Left ventricle myocardium superior (tissue), 1 donor: ENCODE data around the gene STEAP1B. TPM values are rescaled to one million over a fixed set of nuclear protein-coding genes. Genes with fewer than 3 reads are reported as not detected.
"Not testable (repeated sequence)": the region's sequence is repeated elsewhere in the genome, so short reads cannot be mapped to it uniquely, and the experiment has no call there.

ENCODE experiments used
- ATAC-seq: fragments of 200-7000 bp; cut with Tn5 transposase; one replicate; pipeline ENCODE4 v1.9.1; 2020; ENCODE audit warnings: mild to moderate bottlenecking, moderate library complexity
- DNase-seq: peaks from one replicate; pipeline ENCODE4 v3.0.0-alpha.2; 2020
- intact Hi-C: fragments of 100-400 bp; cut with micrococcal nuclease; formaldehyde crosslinking; loops from one replicate; pipeline ENCODE4 v1.11.0; 2022
- total RNA-seq: library from RNA; stranded (reverse); fragmentation: NEBNext Ultra II Directional; extraction: Animal tissue kit (Norgen Biotek cat#: 25700); gene quantifications from one replicate; pipeline ENCODE4 v1.2.1, GENCODE V29; 2021
- donor health status: DM: no; HTN: yes; CAD: no; lungs with severe emphysema.

STEAP1B gene
- total RNA-seq, 1 donor from 2014 or later: 0.69 TPM

DNA sequence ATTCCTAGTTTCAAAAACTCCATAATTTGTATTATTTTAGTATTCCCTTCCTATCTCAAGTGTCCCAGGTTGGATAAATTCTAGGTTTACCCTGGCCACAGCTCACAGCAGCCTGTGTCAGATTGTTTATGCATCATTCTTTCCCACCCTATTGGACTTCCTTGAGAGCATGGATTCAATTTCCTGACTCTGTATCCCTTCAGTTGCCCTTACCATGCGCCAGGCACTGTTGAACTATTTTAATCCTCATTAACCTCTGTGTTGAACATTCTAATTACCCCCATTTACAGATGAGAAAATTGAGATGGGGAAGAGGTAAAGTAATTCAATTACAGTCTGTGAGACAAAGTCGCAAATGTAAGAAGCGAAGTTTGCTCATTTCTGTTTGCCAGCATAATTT lies 58.8 kb downstream of the STEAP1B start:
- intact Hi-C loops: no loop called here
- ATAC-seq (no peak), DNase-seq (no peak)

- intact Hi-C loops: no loop called here
- ATAC-seq (no peak), DNase-seq (no peak)
These were observed 61.0 kb downstream of the STEAP1B start for GRCh38 chr7:22438994-22439393.

- DNase-seq, ATAC-seq, intact Hi-C loops: not testable (repeated sequence)
These were observed 63.4 kb downstream of the STEAP1B start for GRCh38 chr7:22436552-22436951.

GRCh38 chr7:22435720-22436119 lies 64.3 kb downstream of the STEAP1B start:
- intact Hi-C loops: no loop called here
- DNase-seq: no peak
- ATAC-seq: no peak

DNA sequence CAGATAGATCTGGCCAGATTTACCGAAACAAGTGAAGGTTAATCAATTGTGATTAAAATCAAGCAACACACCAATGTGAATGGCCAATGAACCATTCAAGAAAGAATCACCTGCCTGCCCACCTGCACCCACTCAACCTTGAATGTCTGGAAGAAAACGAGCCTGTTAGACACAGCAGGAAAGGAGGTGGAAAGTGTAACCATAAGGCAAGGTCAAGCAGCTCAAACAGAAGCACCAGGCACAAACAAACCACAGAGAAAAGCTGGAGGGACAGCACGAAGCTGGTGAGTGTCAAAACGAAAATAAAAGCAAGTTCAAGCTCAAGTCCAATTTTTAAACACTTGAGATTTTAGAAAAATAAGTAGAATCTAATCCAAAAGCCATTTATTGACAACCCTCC lies 64.9 kb downstream of the STEAP1B start:
- no peak for ATAC-seq
- DNase-seq: no peak
- intact Hi-C loops: no loop called here

- DNase-seq (no peak), ATAC-seq (peak; percentile 76)
- intact Hi-C loops: no loop called here
These were observed 66.1 kb downstream of the STEAP1B start for GRCh38 chr7:22433710-22434460.

- DNase-seq, ATAC-seq, intact Hi-C loops: not testable (repeated sequence)
These were observed 66.8 kb downstream of the STEAP1B start for GRCh38 chr7:22433165-22433700.

DNA sequence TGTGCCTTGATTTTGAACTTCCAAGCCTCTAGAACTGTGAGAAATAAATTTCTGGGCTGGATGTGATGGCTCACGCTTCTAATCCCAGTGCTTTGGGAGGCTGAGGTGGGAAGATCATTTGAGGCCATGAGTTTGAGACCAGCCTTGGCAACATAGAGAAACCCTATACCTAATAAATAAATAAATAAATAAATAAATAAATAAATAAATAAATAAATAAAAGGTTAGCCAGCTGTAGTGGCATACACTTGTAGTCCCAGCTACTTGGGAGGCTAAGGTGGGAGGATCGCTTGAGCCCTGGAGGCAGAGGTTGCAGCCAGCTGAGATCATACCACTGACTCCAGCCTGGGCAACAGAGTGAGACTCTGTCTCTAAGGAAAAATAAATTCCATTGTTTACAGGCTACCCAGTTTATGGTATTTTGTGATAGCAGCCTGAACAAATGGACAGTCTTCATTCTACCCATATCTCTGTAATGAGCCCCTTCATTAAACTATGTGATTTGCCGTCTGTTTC lies 67.7 kb downstream of the STEAP1B start:
- ATAC-seq (no peak), DNase-seq (no peak)
- intact Hi-C loops: no loop called here

- DNase-seq (no peak), ATAC-seq (no peak)
- intact Hi-C loops: no loop called here
These were observed 69.5 kb downstream of the STEAP1B start for GRCh38 chr7:22430457-22430856.

GRCh38 chr7:22429386-22429785 lies 70.6 kb downstream of the STEAP1B start:
- DNase-seq (no peak), ATAC-seq (no peak)
- intact Hi-C loops: no loop called here

DNA sequence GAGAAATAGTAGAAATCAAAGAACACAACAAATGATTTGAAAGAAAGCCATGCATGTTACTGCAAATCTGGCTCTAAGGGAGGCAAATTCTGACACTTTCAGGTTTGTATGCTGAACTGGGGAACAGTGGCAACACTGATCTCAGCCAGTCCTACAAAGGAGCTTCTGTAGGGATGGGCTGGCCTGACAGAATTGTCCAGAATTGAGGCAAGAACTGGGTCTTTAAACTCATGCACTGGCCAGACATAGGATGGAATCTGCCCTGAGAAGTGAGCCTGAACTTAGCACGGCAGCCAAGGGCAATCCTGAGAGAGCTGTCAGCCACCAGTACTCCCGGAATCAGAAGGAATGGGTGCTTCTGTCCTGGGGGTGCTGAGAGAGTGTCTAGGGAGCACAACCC lies 72.1 kb downstream of the STEAP1B start:
- DNase-seq: no peak
- no peak for ATAC-seq
- intact Hi-C loops: no loop called here

DNA sequence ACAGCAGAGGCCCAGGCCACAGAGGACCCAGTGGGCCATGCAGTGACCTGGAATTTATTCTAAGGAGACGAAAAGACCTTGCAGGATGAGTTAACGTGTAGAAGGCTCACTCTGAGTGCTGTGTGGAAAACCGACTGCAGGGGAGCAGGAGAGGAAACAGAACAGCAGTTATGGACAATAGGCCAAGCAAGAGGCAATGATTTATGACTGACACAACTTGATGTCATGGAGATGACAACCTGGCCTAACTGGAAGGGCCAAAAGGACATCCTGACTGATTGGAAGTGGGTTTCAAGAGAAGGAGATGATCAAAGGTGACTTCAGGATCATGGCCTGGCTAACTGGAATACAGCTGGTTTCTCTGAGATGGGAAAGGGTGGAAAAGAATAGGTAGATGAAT lies 72.9 kb downstream of the STEAP1B start:
- DNase-seq: no peak
- intact Hi-C loops: no loop called here
- no peak for ATAC-seq

DNA sequence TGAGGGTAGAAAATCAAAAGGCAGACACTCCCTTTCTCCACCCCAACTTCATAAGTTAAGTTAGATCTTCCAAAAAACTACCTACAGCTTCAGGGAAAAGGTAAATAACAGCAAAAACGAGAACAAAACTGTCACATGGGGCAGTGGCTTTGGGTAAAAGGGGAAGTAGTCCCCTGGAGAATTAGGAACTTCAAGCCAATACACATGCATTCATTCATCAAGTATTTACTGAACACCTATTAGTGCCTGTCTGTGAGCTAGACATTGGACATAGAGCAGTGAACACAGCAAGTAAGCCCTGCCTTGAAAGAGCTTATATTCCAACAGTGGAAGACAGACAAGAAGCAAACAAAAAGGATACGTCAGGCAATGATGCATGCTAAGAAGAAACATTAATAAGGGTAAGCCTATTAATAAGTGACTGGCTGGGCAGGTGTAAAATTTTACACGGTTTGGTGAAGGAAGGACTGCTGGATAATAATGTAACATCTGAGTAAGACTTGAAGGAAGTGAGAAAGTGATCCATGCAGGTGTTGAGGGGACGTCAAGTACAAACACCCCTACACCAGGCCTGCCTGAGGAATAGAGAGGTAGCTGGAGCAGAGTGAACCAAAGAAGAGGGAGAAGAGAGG lies 73.4 kb downstream of the STEAP1B start:
- intact Hi-C loops: no loop called here
- no peak for DNase-seq
- no peak for ATAC-seq

DNA sequence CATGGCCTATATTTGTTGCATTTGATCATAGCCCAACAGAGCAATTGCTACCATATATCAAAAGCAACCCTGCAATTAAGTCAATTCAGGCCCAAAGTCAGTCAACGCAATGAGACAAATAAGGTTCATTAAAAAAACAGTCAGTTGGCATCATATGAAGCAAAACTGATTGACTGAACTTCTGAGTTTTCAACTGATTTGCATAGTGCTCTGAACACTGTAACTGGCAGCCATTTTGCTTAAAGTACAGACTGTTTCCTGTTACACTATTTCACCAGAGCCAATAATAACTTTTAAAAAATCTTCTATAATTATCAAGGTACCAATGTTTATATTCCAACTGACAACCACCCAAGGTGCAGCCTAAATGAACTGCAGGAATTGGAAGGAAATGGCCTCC lies 74.6 kb downstream of the STEAP1B start:
- intact Hi-C loops: no loop called here
- ATAC-seq (no peak), DNase-seq (no peak)

GRCh38 chr7:22422831-22423615 lies 77.0 kb downstream of the STEAP1B start:
- no peak for ATAC-seq
- intact Hi-C loops: no loop called here
- no peak for DNase-seq

- DNase-seq (no peak), ATAC-seq (no peak)
- intact Hi-C loops: no loop called here
These were observed 78.9 kb downstream of the STEAP1B start for GRCh38 chr7:22420973-22421635.

DNA sequence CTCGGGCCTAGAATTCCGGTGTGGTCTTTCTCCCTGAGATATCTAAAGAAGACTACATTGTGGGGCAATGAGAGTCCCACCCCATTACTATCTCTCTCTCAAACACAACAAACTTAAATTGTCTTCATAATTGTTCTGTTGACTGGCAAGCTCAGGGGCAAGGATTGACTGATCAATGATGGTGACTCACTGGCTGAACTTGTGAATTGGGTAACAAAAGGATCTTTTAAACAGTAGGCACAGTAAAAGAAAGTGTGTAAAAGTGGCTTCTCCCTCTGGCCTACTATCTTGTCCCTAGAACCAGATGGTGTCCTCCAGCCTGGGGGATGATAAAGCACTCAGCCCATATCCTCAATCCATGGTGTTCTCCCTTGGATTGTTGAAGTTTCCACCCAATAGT lies 80.0 kb downstream of the STEAP1B start:
- no peak for ATAC-seq
- DNase-seq: no peak
- intact Hi-C loops: no loop called here

- ATAC-seq (no peak), DNase-seq (no peak)
- intact Hi-C loops: no loop called here
These were observed 80.5 kb downstream of the STEAP1B start for GRCh38 chr7:22419488-22419887.
